Esophagus squamous epithelium (tissue), 4 donors: ENCODE measurements around the gene PWWP2A.

ENCODE experiments used
- CTCF ChIP-seq, 6 experiments: fragments of 450-650 bp in 4 of 6; fragments of 200-600 bp in 2 of 6; sonication (generic) in 2 of 6; IDR thresholded peaks; one replicate each; pipeline ENCODE4 v1.5.1; 2016 to 2019; ENCODE audit warnings: antibody characterized with exemption in 6 of 6, mild to moderate bottlenecking in 4 of 6, moderate library complexity in 4 of 6
- POLR2A ChIP-seq, 4 donors: fragments of 450-650 bp; IDR thresholded peaks; one replicate each; pipeline ENCODE4 v1.6.1; 2017; ENCODE audit warnings: antibody characterized with exemption in 4 of 4, mild to moderate bottlenecking in 4 of 4, moderate library complexity in 3 of 4

DNA sequence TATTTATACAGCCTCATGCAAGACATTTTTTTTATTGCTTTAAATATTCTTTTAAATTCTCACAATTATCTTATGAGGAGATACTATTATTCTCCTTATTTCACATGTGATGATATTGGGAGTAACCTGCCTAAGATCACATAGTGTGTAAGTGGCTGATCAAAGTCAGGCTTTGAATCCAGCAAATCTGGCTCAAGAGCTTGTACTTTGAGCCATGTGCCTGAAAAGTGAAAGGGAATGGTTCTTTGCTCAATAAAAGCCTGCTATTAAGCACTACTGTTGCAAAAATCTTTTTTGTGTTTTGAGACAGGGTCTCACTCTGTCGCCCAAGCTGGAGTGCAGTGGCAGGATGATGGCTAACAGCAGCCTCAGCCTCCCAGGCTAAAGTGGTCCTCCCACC lies 35.1 kb downstream of the PWWP2A start:
- TF ChIP-seq CTCF (IDR thresholded peaks at IDR 0.05) (no peak), POLR2A (IDR thresholded peaks at IDR 0.05) (no peak)
